GM18867 (cell line): ENCODE data around the gene CCDC51.
"Not testable (repeated sequence)": the region's sequence is repeated elsewhere in the genome, so short reads cannot be mapped to it uniquely, and the experiment has no call there.

Source experiments
- ATAC-seq: cut with Tn5 transposase; IDR thresholded peaks from one replicate; pipeline ENCODE4 v1.9.1; 2021; ENCODE audit warnings: mild to moderate bottlenecking, moderate library complexity; ENCODE audit not compliant: unreplicated experiment

Gene CCDC51

DNA sequence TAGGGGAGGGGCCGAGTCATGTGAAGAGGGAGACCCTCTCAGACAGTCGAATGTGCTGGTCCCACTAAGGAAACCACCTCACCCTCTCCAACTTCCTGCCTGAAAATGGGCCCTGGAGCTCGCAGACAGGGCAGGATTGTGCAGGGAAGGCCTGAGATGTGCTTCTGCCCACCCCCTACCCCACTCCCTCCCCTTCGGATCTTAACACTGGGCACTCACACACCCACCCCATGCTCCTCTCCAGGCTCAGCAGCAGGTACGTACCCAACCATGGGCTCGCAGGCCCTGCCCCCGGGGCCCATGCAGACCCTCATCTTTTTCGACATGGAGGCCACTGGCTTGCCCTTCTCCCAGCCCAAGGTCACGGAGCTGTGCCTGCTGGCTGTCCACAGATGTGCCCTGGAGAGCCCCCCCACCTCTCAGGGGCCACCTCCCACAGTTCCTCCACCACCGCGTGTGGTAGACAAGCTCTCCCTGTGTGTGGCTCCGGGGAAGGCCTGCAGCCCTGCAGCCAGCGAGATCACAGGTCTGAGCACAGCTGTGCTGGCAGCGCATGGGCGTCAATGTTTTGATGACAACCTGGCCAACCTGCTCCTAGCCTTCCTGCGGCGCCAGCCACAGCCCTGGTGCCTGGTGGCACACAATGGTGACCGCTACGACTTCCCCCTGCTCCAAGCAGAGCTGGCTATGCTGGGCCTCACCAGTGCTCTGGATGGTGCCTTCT is 26.6 kb upstream of the CCDC51 start:
- peak; percentile 20 for ATAC-seq

DNA sequence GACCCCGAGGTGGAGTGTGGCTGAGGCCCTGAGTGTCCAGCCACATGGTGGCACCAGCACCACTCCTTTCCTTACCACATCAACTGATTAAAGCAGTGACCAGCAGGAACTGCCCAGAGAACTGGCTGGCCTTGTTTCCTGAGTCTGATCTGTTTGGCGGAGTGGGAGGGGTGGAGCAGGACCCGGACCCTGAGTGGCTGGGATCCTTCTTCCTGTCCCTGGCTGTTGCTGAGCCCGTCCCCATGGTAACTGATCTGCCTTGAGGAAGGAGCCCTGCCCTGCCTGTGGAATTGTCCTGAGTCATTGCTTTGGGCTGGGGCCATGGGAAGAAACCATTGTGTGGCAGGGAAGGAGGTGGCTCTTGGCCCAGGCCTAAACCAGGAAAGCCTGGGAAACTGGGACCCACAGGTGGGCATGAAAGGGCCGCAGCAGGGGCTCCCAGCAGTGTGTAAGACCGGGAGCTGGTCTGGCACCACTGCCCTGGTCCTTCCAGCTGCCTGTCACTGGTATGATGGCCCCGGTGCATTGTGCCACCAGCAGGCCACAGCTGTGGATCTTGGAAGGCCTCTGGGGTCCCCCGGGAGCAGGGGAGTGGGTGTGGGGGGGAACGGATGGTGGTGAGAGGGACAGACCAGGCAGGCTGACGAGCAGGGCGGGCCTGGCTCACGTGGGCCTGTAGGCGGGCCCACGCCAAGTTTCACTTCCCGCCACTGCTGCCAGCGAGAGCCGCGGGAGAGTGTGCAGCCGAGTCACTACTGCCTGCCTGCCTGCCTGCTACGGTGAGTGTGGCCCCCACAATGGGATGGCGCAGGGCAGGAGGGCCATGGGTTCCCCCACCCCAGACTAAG is 25.8 kb upstream of the CCDC51 start:
- peak; percentile 76 for ATAC-seq

DNA sequence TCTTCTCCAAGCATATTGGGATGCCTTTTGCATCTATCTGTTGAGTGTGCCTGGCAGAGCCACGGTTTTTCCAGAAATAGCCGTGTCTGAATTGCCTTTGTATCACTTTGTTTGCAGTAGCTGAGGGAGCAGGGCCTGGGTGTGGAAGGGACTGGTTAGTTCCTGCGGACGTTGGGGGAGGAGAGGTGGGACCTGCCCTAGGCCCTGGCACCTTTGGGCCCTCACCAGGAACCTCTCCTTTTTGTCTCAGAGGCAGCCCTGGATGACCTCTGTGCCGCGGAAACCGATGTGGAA is 25.3 kb upstream of the CCDC51 start:
- ATAC-seq: no peak

DNA sequence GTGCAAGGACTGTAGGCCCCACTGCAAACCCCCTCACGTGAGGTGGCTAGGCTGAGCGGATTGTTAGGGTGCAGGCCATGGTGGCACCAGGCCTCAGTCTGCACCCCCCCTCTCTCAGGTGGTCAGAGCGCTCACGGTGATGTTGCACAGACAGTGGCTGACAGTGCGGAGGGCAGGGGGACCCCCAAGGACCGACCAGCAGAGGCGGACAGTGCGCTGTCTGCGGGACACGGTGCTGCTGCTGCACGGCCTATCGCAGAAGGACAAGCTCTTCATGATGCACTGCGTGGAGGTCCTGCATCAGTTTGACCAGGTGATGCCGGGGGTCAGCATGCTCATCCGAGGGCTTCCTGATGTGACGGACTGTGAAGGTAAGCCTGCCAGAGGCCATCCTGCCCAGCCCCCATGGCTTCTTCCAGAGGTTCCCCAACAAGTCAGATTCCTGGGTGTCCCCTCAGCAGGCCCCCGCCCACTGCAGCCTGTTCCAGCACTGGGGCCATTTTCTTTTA is 24.8 kb upstream of the CCDC51 start:
- ATAC-seq: no peak

DNA sequence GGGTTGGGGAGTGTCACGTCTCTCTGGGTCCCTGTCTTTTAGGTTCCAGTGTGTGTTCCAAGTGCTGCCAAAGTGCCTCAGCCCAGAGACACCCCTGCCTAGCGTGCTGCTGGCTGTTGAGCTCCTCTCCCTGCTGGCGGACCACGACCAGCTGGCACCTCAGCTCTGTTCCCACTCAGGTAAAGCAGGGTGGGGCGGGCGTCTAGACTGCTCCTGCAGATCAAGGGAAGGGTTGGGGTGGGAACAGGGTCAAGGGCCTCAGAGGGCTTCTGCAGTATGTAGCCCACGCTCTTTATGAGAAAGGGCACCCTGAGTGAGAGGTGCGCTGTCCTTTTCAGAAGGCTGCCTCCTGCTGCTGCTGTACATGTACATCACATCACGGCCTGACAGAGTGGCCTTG is 23.8 kb upstream of the CCDC51 start:
- ATAC-seq: no peak

DNA sequence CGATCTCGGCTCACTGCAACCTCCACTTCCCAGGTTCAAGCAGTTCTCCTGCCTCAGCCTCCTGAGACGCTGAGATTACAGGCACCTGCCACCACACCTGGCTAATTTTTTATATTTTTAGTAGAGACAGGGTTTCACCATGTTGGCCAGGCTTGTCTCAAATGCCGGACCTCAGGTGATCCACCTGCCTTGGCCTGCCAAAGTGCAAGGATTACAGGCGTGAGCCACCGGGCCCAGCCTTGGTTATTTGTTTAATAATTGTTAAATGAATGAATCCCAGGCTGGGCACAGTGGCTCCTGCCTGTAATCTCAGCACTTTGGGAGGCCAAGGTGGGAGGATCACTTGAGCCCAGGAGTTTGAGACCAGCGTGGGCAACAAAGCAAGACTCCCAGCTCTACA is 21.8 kb upstream of the CCDC51 start:
- ATAC-seq: not testable (repeated sequence)

DNA sequence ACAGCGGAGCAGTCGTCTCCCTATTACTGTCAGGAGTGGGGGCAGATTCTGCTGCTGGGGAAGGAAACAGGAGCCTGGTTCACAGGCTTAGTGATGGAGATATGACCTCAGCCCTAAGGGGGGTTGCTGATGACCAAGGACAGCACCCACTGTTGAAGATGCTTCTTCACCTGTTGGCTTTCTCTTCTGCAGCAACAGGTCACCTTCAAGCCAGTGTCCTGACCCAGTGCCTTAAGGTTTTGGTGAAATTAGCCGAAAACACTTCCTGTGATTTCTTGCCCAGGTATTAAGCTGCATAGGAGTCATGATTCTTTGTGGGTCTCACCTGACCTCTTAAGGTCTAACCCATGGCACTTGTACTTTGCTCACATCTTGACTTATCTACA is 20.6 kb upstream of the CCDC51 start:
- no peak for ATAC-seq

- ATAC-seq: no peak
Measured at GRCh38 chr3:48459773-48460516, 20.0 kb upstream of the CCDC51 start.

GRCh38 chr3:48459331-48459730 is 19.4 kb upstream of the CCDC51 start:
- ATAC-seq: no peak

- no peak for ATAC-seq
Measured at GRCh38 chr3:48456456-48456855, 16.5 kb upstream of the CCDC51 start.

DNA sequence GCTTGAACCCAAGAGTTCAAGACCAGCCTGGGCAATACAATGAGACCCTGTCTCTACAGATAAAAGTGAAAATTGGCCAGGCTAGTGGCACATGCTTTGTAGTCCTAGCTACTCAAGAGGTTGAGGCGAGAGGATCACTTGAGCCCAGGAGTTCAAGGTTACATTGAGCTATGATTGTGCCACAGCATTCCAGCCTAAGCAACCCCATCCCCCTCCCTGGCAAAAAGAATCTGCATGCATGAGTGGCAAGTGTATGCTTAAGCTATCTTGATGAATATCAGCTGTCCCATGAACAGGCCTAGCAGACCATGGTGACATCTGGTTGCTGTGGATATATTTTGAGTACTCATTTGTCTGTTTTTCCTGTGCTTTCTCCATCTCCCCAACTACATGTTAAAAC is 11.4 kb upstream of the CCDC51 start:
- no peak for ATAC-seq

DNA sequence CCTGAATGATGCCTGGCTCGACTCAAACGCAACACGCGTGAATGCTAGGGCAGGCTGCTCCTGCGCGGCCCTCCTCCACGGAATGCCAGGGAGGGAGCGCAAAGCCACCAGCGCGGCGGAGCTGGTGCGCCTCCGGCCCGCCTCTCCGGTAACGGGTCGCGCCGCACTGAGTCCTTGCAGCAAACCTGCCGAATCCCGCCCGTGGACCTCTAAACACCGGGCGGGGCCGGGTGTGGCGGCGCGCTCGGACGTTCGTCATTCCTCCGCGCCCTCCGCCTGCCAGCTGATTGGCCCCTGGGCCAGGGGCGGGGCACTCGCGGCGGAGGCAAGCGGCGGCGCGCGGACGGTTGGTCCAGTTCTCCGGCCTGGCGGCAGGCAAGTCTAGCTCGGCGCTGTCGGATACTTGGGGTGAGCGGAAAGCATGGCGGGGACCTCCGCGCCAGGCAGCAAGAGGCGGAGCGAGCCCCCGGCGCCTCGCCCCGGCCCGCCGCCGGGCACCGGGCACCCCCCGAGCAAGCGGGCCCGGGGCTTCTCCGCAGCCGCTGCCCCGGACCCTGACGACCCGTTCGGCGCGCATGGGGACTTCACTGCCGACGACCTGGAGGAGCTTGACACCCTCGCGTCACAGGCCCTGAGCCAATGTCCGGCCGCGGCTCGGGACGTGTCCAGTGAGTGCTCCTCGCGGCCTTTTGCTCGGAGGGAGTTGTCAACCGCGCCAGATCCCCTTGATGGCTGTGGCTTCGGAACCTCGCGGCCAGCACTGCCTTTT is 6.7 kb upstream of the CCDC51 start, which contains the start of gene ATRIP:
Gene ATRIP, plus strand, starts transcription at position 313 of the 769 bp plus-strand sequence. Its CDS starts 109 bp downstream, at position 422.
- ATAC-seq: peak; percentile 88

DNA sequence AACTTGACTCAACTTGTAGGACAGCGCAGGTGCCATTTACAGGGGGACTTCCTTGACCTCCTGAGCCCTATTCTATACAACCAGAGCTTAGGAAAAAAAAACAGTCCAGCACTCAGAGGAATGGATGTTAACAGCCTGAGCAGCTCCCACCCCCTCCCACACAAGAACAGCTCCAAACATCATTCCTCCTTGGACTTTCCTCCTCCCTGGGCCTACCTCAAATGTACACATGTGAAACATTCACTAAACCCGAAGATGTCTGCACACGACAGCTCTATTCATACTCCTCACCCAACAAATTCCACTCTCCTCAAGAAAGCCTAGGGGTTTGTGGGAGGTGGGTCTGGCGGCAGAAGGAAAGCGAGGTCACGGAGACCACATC is 6.1 kb upstream of the CCDC51 start:
- ATAC-seq: no peak

- no peak for ATAC-seq
Measured at GRCh38 chr3:48445277-48445882, 5.5 kb upstream of the CCDC51 start.

DNA sequence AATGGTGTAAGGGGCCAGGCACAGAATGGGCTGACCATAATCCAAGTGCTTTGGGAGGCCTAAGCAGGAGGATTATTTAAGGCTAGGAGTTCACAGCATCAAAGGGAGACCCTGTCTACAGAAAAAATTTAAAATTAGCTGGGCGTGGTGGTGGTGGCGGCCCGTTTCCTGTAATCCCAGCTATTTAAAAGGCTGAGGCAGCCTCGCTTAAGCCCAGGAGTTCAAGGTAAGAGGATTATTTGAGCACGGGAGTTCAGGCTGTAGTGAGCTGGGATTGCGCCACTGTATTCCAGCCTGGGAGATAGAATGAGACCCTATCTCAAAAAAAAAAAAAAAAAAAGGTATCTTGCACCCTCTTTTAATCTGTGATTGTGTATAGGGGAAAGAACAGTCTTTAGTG is 2.0 kb upstream of the CCDC51 start:
- ATAC-seq: no peak

GRCh38 chr3:48440590-48440958 is 655 bp upstream of the CCDC51 start:
- ATAC-seq: no peak

DNA sequence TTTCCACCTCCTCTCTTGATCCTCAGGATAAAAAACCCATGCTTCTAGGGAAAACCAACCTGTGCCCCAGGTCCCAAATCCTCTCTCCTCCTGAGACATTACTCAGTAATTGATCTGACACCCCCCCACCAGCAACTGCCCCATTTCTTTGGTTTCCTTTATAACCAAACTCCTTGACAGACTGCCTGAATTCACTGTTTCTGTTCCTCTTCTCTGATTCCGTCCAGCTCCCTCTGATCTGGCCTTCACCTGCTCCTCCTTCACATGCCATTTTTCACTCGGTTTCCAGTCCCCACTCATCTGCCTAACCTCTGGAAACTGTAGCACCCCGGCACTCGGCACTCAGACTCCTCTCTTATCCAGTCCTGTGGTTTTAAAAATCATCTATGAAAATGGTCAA is 2.1 kb downstream of the CCDC51 start:
- ATAC-seq: no peak

DNA sequence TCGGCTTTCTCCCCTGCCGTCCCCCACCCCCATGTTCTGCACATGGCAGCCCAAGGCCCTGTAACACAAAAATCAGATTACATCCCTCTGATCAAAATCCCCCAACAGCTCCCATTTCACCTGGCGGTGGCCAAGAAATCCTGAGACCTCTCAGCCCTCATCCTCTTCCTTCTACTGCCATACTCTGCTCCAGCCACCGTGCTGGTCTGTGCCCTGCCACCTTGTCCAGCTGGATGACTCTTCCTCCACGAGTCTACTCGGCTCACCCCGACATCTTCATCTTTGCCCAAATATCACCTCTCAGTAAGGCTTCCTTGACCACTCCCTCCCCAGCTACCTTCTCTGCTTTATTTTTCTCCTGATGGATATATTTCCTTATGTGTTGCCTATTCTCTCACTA is 3.1 kb downstream of the CCDC51 start:
- no peak for ATAC-seq

DNA sequence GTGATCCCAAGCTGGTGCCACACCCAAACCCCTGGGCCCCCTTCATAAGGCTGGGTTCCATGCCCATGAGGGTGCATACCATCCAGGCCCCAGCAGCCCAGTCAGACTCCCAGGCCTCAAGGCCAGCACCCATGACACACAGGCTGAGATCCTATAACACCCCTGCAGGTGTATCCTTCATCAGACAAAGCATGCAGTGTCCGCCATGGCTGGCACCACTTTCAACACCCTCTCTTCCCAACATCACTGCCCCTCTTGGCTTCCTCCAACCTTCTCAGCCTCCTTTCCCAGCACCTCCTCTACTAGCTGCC is 3.5 kb downstream of the CCDC51 start:
- no peak for ATAC-seq

DNA sequence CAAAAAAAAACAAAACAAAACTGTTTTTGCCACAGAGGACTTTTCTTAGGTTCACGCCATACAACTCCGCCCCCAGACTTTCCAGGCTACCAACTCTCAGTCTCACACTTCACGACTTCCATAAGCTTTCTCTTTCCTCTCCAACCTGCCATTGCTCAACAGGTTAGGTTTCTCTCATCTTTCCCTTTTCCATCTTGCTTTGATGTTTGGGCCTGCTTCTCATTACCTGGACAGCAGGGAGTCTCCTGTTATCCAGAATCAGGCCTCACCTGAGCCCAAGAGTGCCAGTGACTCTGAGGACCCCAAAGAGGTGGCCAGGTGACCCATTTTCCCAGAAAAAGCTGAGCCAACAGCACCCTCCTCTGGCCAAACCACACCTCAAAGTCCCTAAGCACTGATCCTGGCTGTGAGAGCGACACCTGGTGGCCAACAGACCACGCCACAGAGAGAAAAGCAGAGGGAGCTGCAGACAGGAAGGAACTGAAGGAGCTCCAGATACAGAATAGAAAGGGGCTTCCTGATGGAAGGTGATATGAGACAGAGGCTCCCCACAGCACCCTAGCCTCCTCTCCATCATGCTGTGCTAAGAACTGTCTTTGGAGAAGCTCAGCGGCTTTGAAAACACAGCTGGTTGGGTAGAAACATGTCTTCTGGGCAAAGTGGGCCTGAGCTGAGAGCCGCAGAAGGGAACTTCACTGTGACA is 4.0 kb downstream of the CCDC51 start:
- no peak for ATAC-seq
